Chondrocyte (in vitro differentiated cells): Measurements from ENCODE around the gene GPR17. TPM values are rescaled to one million over a fixed set of nuclear protein-coding genes. Genes with fewer than 3 reads are reported as not detected.
A peak's percentile ranks its signal among the peaks of the same experiment; 100 is the strongest.

ENCODE experiments used
- DNase-seq: peaks from one replicate; pipeline ENCODE4 v3.0.0; 2021; ENCODE audit warnings: mixed read lengths, low spot score
- H3K27ac Mint-ChIP-seq: one replicate; pipeline ENCODE4 v1.8.0; 2021; ENCODE audit warnings: mild to moderate bottlenecking, moderate library complexity, mixed read lengths; ENCODE audit not compliant: unreplicated experiment
- H3K27me3 Mint-ChIP-seq: 2 replicates; pipeline ENCODE4 v1.8.0; 2021; ENCODE audit warnings: low read depth, mixed read lengths
- H3K36me3 Mint-ChIP-seq: 2 replicates; pipeline ENCODE4 v1.8.0; 2021; ENCODE audit warnings: low read depth, mixed read lengths
- H3K4me1 Mint-ChIP-seq: 2 replicates; pipeline ENCODE4 v1.8.0; 2021; ENCODE audit warnings: low read depth, mild to moderate bottlenecking, mixed read lengths
- H3K4me3 Mint-ChIP-seq: one replicate; pipeline ENCODE4 v1.8.0; 2021; ENCODE audit warnings: mild to moderate bottlenecking, moderate library complexity, mixed read lengths; ENCODE audit not compliant: unreplicated experiment
- H3K9me3 Mint-ChIP-seq: 2 replicates; pipeline ENCODE4 v1.8.0; 2021; ENCODE audit warnings: low read depth, mixed read lengths
- total RNA-seq: library from RNA; stranded (reverse); gene quantifications from 3 replicates; pipeline ENCODE4 v1.2.1, GENCODE V29; 2021
- TF ChIP-seq, protein P1 (sequence below): fragments of 200-600 bp; sonication (generic); IDR thresholded peaks from 2 replicates; pipeline ENCODE4 v1.5.0; 2021; ENCODE audit warnings: antibody characterized with exemption, mild to moderate bottlenecking, moderate library complexity

Gene GPR17
- total RNA-seq, 1 donor from 2014 or later = not detected

DNA sequence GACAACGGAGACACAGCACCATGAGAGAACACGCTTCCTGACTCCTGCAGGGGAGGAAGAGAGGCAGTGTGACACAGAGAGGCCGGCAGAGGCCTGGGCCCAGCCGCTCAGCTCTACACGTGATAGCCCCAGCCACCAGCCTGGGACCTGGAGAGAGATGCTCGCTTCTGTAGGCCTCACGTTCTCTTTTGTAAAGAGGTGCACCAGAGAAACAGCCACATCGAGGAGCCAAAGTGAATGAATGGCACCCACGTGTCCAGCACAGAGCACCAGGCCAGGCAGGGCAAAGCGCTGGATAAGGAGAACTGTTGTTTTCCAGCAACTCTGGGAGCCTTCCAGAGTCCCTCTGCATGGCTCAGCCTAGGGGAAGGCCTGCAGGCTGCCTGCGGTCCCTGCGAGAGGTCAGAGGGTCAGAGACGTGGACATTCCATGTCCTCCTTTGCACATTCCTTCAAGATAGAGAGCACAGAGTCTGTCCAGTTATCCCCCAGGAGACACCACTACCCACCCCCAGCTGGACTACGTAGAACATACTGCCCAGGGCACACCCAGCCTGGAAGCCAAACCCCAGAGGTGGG, 15.2 kb downstream of the GPR17 start:
- peak; percentile 79 for DNase-seq
- H3K9me3 Mint-ChIP-seq = no peaks in the 10 kb centered on the region
- peak overlapping the region; percentile 12 for H3K4me3 Mint-ChIP-seq
- H3K27me3 Mint-ChIP-seq = no peaks in the 10 kb centered on the region
- peaks cover 69% of the 10 kb centered on the region for H3K4me1 Mint-ChIP-seq
- H3K36me3 Mint-ChIP-seq = peaks cover 2% of the 10 kb centered on the region
- TF ChIP-seq, protein P1, sequence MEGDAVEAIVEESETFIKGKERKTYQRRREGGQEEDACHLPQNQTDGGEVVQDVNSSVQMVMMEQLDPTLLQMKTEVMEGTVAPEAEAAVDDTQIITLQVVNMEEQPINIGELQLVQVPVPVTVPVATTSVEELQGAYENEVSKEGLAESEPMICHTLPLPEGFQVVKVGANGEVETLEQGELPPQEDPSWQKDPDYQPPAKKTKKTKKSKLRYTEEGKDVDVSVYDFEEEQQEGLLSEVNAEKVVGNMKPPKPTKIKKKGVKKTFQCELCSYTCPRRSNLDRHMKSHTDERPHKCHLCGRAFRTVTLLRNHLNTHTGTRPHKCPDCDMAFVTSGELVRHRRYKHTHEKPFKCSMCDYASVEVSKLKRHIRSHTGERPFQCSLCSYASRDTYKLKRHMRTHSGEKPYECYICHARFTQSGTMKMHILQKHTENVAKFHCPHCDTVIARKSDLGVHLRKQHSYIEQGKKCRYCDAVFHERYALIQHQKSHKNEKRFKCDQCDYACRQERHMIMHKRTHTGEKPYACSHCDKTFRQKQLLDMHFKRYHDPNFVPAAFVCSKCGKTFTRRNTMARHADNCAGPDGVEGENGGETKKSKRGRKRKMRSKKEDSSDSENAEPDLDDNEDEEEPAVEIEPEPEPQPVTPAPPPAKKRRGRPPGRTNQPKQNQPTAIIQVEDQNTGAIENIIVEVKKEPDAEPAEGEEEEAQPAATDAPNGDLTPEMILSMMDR = no peak
- H3K27ac Mint-ChIP-seq = peak overlapping the region; percentile 89

DNA sequence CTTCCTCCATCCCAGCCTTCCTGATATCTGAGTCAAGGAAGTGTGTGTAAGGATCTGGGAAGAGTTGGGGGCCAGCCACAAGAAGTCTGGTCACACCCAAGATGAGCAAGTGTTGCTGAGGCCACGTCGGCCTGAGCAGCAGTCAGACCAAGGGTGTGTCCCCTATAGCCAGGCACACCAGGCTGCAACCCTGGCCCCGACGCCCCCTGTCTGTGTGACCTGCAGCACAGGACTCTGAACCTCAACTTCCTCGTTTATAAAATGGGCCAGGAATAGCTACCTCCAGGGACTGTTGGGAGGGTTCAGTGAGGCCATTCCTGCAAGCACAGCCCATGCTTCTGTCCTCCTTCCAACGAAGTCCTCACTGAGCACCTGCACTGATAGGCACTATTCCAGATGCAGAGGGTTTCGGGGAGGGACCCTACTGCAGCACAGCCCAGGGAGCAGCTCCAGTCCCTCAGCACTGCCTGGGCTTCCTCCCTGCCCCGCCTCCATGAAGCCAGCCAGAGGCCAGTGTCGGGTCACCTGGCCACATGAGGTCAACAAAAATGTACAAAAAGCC, 16.1 kb downstream of the GPR17 start:
- DNase-seq = peak; percentile 66
- H3K27me3 Mint-ChIP-seq = no peaks in the 10 kb centered on the region
- peaks cover 2% of the 10 kb centered on the region for H3K36me3 Mint-ChIP-seq
- H3K9me3 Mint-ChIP-seq = no peaks in the 10 kb centered on the region
- TF ChIP-seq, protein P1 = peak; percentile 15
- no peak overlapping the region for H3K4me3 Mint-ChIP-seq
- peak overlapping the region; percentile 89 for H3K27ac Mint-ChIP-seq
- H3K4me1 Mint-ChIP-seq = peaks cover 76% of the 10 kb centered on the region

DNA sequence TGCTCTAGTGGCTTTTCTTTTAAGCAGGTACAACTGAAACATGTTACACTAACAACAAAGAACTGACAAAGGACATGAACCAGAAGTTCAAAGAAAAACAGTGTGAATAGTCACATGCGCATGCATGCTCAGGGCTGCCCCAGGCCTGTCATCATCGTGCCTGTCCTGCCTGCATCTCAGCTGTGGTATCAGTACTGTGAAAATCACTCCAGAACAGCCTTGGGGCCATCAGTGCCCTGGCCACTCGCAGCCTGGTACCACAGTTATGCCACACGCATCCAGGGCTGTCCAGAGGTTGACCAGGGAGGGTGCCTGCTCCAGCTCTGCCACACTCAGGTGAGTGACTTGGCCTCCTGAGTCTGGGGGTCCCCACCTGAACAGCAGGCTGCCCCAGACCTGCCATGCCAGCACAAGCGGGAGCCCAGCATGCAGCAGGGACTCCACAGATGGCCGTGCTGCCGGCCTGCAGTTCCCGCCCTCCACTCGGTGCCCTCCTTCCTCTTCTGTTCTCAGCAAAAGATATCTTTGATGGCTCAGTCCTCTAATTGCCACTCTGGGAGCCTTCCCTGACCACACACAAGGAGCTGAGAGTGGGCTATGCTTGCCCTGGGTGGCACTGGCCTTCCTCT, 17.1 kb downstream of the GPR17 start:
- TF ChIP-seq, protein P1 = no peak
- peak; percentile 85 for DNase-seq
- Mint-ChIP-seq H3K4me3 (peak overlapping the region; percentile 22), H3K27ac (peak overlapping the region; percentile 75), H3K36me3 (peaks cover 2% of the 10 kb centered on the region), H3K27me3 (no peaks in the 10 kb centered on the region), H3K4me1 (peaks cover 82% of the 10 kb centered on the region), H3K9me3 (no peaks in the 10 kb centered on the region)

DNA sequence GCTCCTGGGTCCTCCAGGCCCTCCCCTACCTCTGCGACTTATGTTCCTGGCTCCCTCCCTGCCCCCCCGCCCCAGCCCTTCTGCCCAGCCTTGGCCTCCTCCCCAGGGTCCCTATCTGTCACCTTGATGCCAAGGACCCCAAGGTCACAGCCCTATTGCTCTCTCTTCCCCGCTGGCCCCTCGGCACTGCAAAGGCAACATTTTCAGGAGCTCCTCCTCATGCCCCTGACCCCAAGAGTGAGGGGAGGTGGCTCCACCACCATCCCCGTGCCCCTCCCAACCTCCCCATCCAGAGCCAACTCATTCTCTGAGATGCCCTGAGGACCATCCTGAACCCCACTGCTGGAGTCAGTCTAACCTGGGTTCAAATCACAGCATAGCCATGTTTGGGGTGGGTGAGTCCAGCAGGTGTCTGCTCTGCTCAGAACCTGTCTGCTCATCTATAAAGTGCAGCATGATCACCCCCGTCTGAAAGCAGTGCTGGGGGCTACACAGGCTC, 17.7 kb downstream of the GPR17 start:
- peak overlapping the region; percentile 33 for H3K4me3 Mint-ChIP-seq
- no peaks in the 10 kb centered on the region for H3K9me3 Mint-ChIP-seq
- DNase-seq = peak; percentile 44
- H3K27me3 Mint-ChIP-seq = no peaks in the 10 kb centered on the region
- peak overlapping the region; percentile 75 for H3K27ac Mint-ChIP-seq
- peaks cover 81% of the 10 kb centered on the region for H3K4me1 Mint-ChIP-seq
- TF ChIP-seq, protein P1 = no peak
- H3K36me3 Mint-ChIP-seq = peaks cover 2% of the 10 kb centered on the region

DNA sequence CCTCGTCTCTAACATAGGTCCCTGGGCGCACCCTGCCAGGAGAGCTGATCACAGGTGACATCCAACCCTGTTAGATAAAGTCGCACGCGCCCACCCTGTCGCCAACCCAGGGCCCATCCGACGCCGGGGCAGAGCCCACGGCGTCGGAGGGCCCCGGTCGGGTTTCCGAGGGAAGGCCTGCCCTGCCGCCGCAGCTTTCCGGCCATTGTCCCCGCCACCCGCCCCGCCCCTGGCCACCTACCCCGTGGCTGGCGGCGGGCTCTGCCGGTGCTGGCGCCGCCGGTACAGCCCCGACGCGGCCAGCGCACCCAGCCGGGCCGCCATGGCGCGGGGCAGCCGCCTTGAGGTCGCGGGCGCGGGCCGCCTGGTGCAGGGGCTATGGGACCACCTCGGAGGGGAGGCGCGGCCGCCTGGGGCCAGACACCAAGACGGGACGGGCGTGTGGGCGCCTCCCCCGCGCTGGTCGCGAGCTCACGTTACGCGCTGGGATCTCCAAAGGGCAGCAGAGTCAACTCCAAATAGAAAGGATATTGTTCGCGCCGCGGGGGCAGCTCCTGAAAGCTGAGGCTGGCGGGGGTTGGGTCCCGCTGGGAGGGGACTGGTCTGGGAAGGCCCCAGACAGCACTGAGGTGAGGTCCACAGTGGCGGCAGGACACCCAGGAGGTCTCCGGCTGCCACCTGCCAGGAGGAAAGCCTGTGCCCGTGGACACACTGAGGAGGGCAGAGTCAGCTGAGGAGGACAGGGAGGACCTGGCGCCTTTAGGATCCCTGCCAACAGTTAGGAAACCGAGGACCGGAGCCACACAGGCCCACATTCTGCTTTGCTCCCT, 18.3 kb downstream of the GPR17 start:
- TF ChIP-seq, protein P1 = no peak
- Mint-ChIP-seq H3K4me1 (peaks cover 80% of the 10 kb centered on the region), H3K9me3 (no peaks in the 10 kb centered on the region), H3K36me3 (peaks cover 2% of the 10 kb centered on the region), H3K27me3 (no peaks in the 10 kb centered on the region), H3K27ac (peak overlapping the region; percentile 67), H3K4me3 (peak overlapping the region; percentile 55)
- DNase-seq = peak; percentile 84
